ENCODE data around the gene PACRG.

DNA sequence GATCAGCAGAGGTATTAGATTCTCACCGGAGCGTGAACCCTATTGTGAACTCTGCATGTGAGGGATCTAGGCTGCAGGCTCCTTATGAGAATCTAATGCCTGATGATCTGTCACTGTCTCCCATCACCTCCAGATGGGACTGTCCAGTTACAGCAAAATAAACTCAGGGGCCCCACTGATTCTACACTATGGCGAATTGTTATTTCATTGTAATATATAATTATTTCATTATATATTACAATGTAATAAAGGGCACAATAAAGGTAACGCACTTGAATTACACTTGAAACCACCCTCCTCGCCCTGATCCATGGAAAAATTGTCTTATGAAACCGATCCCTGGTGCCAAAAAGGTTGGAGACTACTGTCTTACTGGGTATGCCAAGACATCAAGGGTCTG, 18.8 kb upstream of the PACRG start:
- TF ChIP-seq, protein P1, sequence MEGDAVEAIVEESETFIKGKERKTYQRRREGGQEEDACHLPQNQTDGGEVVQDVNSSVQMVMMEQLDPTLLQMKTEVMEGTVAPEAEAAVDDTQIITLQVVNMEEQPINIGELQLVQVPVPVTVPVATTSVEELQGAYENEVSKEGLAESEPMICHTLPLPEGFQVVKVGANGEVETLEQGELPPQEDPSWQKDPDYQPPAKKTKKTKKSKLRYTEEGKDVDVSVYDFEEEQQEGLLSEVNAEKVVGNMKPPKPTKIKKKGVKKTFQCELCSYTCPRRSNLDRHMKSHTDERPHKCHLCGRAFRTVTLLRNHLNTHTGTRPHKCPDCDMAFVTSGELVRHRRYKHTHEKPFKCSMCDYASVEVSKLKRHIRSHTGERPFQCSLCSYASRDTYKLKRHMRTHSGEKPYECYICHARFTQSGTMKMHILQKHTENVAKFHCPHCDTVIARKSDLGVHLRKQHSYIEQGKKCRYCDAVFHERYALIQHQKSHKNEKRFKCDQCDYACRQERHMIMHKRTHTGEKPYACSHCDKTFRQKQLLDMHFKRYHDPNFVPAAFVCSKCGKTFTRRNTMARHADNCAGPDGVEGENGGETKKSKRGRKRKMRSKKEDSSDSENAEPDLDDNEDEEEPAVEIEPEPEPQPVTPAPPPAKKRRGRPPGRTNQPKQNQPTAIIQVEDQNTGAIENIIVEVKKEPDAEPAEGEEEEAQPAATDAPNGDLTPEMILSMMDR (IDR thresholded peaks at IDR 0.05 in 4 of 5, conservative IDR thresholded peaks at IDR 0.05 in 1 of 5), result no peak
- TF ChIP-seq POLR2A (IDR thresholded peaks at IDR 0.05), result no peak

All from gastrocnemius medialis (tissue), 4 donors.